Neural progenitor cell (in vitro differentiated cells): ENCODE data around the gene PPA2.

ENCODE experiments used
- EZH2phosphoT487 ChIP-seq: fragments of 200-600 bp; sonication (generic); IDR thresholded peaks from 2 replicates; pipeline ENCODE4 v1.6.1; 2017; ENCODE audit warnings: antibody characterized with exemption
- TF ChIP-seq, protein P1 (sequence below): fragments of 200-600 bp; sonication (generic); IDR thresholded peaks from 2 replicates; pipeline ENCODE4 v1.5.1; 2017; ENCODE audit warnings: antibody characterized with exemption, mild to moderate bottlenecking

DNA sequence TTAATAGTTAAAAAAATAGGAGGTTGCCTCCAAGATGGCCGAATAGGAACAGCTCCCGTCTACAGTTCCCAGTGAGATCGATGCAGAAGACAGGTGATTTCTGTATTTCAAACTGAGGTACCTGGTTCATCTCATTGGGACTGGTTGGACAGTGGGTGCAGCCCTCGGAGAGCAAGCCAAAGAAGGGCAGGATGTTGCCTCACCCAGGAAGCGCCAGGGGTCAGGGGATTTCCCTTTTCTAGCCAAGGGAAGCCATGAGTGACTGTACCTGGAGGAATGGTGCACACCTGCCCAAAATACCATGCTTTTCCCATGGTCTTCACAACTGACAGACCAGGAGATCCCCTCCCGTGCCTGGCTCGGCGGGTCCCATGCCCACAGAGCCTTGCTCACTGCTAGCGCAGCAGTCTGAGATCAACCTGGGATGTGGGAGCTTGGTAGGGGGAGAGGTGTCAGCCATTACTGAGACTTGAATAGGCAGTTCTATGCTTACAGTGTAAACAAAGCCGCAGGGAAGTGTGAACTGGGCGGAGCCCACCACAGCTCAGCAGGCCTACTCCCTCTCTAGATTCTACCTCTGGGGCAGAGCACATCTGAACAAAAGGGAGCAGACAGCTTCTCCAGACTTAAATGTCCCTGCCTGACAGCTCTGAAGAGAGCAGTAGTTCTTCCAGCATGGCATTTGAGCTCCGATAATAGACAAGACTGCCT is 47.5 kb downstream of the PPA2 start:
- TF ChIP-seq, protein P1, sequence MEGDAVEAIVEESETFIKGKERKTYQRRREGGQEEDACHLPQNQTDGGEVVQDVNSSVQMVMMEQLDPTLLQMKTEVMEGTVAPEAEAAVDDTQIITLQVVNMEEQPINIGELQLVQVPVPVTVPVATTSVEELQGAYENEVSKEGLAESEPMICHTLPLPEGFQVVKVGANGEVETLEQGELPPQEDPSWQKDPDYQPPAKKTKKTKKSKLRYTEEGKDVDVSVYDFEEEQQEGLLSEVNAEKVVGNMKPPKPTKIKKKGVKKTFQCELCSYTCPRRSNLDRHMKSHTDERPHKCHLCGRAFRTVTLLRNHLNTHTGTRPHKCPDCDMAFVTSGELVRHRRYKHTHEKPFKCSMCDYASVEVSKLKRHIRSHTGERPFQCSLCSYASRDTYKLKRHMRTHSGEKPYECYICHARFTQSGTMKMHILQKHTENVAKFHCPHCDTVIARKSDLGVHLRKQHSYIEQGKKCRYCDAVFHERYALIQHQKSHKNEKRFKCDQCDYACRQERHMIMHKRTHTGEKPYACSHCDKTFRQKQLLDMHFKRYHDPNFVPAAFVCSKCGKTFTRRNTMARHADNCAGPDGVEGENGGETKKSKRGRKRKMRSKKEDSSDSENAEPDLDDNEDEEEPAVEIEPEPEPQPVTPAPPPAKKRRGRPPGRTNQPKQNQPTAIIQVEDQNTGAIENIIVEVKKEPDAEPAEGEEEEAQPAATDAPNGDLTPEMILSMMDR: no peak
- no peak for TF ChIP-seq EZH2phosphoT487
